Measurements from ENCODE around the gene THEMIS. TPM values are rescaled to one million over a fixed set of nuclear protein-coding genes. Genes with fewer than 3 reads are reported as not detected.

The THEMIS gene
- total RNA-seq, 1 donor from 2014 or later = not detected

DNA sequence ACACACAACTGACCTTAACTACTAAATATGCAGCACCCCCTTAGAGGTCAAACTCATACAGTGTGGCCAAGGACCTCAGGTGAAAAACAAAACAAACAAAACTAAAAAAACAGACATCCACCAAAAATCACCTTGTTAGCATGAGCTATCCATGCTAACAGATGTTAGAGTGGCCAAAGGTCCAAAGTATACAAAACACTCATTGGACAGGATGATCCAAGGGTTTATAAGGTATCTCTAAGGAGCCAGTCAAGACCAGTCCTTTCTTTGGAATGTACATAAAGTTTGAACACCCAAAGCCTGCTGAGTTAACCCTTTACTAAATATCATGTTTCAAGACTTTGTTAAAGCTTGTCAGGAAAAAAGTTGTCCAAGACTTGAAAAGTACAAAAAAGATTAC is 35.8 kb downstream of the THEMIS start:
- Mint-ChIP-seq H3K27ac (ENCODE audit: unreplicated experiment) (no peak overlapping the region), H3K4me1 (ENCODE audit: low read depth, unreplicated experiment) (no peaks in the 10 kb centered on the region), H3K9me3 (ENCODE audit: unreplicated experiment) (no peaks in the 10 kb centered on the region), H3K36me3 (ENCODE audit: unreplicated experiment) (no peaks in the 10 kb centered on the region), H3K27me3 (ENCODE audit: unreplicated experiment) (no peaks in the 10 kb centered on the region), H3K4me3 (ENCODE audit: unreplicated experiment) (no peak overlapping the region)
- DNase-seq = no peak
- TF ChIP-seq CTCF (IDR thresholded peaks at IDR 0.05; ENCODE audit: partially characterized antibody, unreplicated experiment) = no peak

GRCh38 chr6:127864701-127865100 is 36.2 kb downstream of the THEMIS start:
- no peak for TF ChIP-seq CTCF (IDR thresholded peaks at IDR 0.05; ENCODE audit: partially characterized antibody, unreplicated experiment)

DNA sequence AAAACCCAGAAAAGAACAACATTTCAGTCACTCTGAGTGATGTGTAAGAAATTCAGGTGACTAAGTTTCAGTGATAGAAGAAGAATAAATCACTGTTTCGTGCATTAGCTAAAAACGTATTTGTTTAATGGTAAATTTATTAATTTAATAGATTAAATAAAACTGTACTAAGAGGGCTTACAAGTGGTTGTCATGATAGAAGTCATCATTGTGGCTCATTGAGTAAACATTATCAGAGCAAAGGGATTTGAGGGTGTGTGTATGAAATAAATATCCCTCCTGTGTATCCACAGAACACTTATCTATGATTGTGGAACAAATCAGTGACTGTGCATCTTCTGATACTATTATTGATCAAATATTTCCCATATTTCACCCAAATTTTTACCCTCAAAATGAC is 40.1 kb downstream of the THEMIS start:
- no peak overlapping the region for H3K27ac Mint-ChIP-seq (ENCODE audit: unreplicated experiment)
- no peaks in the 10 kb centered on the region for H3K36me3 Mint-ChIP-seq (ENCODE audit: unreplicated experiment)
- H3K27me3 Mint-ChIP-seq (ENCODE audit: unreplicated experiment) = no peaks in the 10 kb centered on the region
- no peaks in the 10 kb centered on the region for H3K4me1 Mint-ChIP-seq (ENCODE audit: low read depth, unreplicated experiment)
- TF ChIP-seq CTCF (IDR thresholded peaks at IDR 0.05; ENCODE audit: partially characterized antibody, unreplicated experiment) = no peak
- no peak for DNase-seq
- H3K9me3 Mint-ChIP-seq (ENCODE audit: unreplicated experiment) = no peaks in the 10 kb centered on the region
- no peak overlapping the region for H3K4me3 Mint-ChIP-seq (ENCODE audit: unreplicated experiment)

More at GRCh38 chr6:127864701-127865100, 36.2 kb downstream of the THEMIS start:
- no peak overlapping the region for H3K27ac Mint-ChIP-seq (ENCODE audit: unreplicated experiment)
- no peaks in the 10 kb centered on the region for H3K27me3 Mint-ChIP-seq (ENCODE audit: unreplicated experiment)
- no peaks in the 10 kb centered on the region for H3K9me3 Mint-ChIP-seq (ENCODE audit: unreplicated experiment)
- no peak for DNase-seq
- no peak overlapping the region for H3K4me3 Mint-ChIP-seq (ENCODE audit: unreplicated experiment)
- H3K4me1 Mint-ChIP-seq (ENCODE audit: low read depth, unreplicated experiment) = no peaks in the 10 kb centered on the region
- no peaks in the 10 kb centered on the region for H3K36me3 Mint-ChIP-seq (ENCODE audit: unreplicated experiment)

GRCh38 chr6:127859956-127860355 is 40.9 kb downstream of the THEMIS start:
- Mint-ChIP-seq H3K9me3 (ENCODE audit: unreplicated experiment) (no peaks in the 10 kb centered on the region), H3K27me3 (ENCODE audit: unreplicated experiment) (no peaks in the 10 kb centered on the region), H3K4me3 (ENCODE audit: unreplicated experiment) (no peak overlapping the region), H3K36me3 (ENCODE audit: unreplicated experiment) (no peaks in the 10 kb centered on the region), H3K4me1 (ENCODE audit: low read depth, unreplicated experiment) (no peaks in the 10 kb centered on the region), H3K27ac (ENCODE audit: unreplicated experiment) (no peak overlapping the region)
- no peak for DNase-seq
- no peak for TF ChIP-seq CTCF (IDR thresholded peaks at IDR 0.05; ENCODE audit: partially characterized antibody, unreplicated experiment)

DNA sequence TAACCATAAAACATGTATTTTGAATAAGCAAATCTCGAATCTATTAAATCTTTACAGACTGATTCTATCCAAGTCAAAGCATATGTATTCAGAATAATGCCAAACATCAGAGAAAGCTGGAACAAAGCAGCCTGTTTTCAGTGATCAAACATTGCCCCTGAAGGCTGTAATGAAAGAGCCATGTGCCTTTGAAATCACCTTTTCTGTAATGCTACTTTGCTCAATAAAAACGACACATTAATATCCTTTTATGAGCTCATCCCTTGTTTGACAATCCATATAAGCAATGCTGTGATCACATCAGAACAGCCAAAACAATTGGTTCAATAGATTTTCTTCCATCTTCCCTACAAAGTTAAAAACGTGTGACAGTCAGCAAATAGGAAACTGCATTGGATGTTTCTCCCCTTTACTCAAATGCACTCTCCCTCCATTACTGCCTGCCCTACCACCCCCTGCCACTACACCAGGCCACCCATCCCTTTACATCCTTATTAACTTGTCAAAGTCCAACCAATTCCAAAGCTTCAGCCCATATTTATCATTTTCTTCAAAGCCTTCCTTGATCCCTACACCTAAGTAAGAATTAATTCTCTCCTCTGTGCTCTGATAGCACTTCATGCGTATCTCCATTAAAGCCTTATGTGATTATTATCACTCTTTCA is 42.0 kb downstream of the THEMIS start:
- DNase-seq = no peak
- Mint-ChIP-seq H3K4me3 (ENCODE audit: unreplicated experiment) (no peak overlapping the region), H3K36me3 (ENCODE audit: unreplicated experiment) (no peaks in the 10 kb centered on the region), H3K4me1 (ENCODE audit: low read depth, unreplicated experiment) (no peaks in the 10 kb centered on the region), H3K27ac (ENCODE audit: unreplicated experiment) (no peak overlapping the region), H3K27me3 (ENCODE audit: unreplicated experiment) (no peaks in the 10 kb centered on the region), H3K9me3 (ENCODE audit: unreplicated experiment) (no peaks in the 10 kb centered on the region)
- TF ChIP-seq CTCF (IDR thresholded peaks at IDR 0.05; ENCODE audit: partially characterized antibody, unreplicated experiment) = no peak

Measured in glutamatergic neuron (in vitro differentiated cells).